Kidney (tissue), 22 donors: ENCODE data around the gene DRICH1. TPM values are rescaled to one million over a fixed set of nuclear protein-coding genes. Genes with fewer than 3 reads are reported as not detected.

Experiments
- DNase-seq, 5 donors: peaks; one replicate each; pipeline ENCODE4 v3.0.0-alpha.2; 2013 to 2020
- FAIRE-seq: peaks from 2 replicates; lab custom pipeline; 2012; peaks lifted over from hg19 to GRCh38; lab: Jason Lieb, UNC
- H3K27ac ChIP-seq, 2 donors: one replicate each; pipeline ENCODE4 v1.7.0; 2013; ENCODE audit warnings: low read depth in 2 of 2, low read length in 2 of 2, inconsistent platforms in 1 of 2
- H3K27me3 ChIP-seq: one replicate; pipeline ENCODE4 v1.7.1; 2013; ENCODE audit warnings: low read length, inconsistent platforms; ENCODE audit not compliant: control insufficient read depth, insufficient read depth
- H3K36me3 ChIP-seq, 3 donors: one replicate each; pipeline versions ENCODE4 v1.7.0 to v1.7.1; 2013; ENCODE audit warnings: low read length in 3 of 3, control low read depth in 1 of 3, inconsistent platforms in 1 of 3; ENCODE audit not compliant: insufficient read depth in 3 of 3, control insufficient read depth in 2 of 3
- H3K4me1 ChIP-seq, 3 donors: one replicate each; pipeline versions ENCODE4 v1.7.0 to v1.7.1; 2013; ENCODE audit warnings: low read length in 3 of 3, inconsistent platforms in 1 of 3, low read depth in 1 of 3; ENCODE audit not compliant: control insufficient read depth in 2 of 3, insufficient read depth in 2 of 3
- H3K4me3 ChIP-seq, 3 donors: one replicate each; pipeline versions ENCODE4 v1.7.0 to v1.8.1; 2013; ENCODE audit warnings: low read length in 3 of 3, control low read depth in 1 of 3, inconsistent platforms in 1 of 3
- H3K9ac ChIP-seq, 3 donors: one replicate each; pipeline versions ENCODE4 v1.7.0 to v1.7.1; 2013; ENCODE audit warnings: low read length in 3 of 3, control low read depth in 1 of 3, inconsistent platforms in 1 of 3
- H3K9me3 ChIP-seq, 3 donors: one replicate each; pipeline versions ENCODE4 v1.7.0 to v1.7.1; 2013; ENCODE audit warnings: low read length in 3 of 3, control low read depth in 1 of 3, inconsistent platforms in 1 of 3; ENCODE audit not compliant: control insufficient read depth in 2 of 3, insufficient read depth in 1 of 3
- CTCF ChIP-seq: IDR thresholded peaks from 3 replicates; pipeline ENCODE4 v1.5.1; 2012; ENCODE audit warnings: mild to moderate bottlenecking, moderate library complexity, borderline replicate concordance; ENCODE audit not compliant: insufficient read depth; ENCODE audit errors: extremely low read depth
- intact Hi-C: fragments of 100-400 bp; cut with DNase I; formaldehyde crosslinking; loops from one replicate; pipeline ENCODE4 v1.11.1; 2022
- long read RNA-seq, 10 donors: library from polyadenylated mRNA in 1 of 10; unstranded in 1 of 10; transcript quantifications; one replicate each; pipeline ENCODE4 v2.0.0 and lab custom pipeline, GENCODE V29; 2021 to 2026
- polyA plus RNA-seq: library from polyadenylated mRNA; stranded (reverse); fragments of 350-450 nt; fragmentation: Illumina TruSeq; extraction: RNeasy Lipid Tissue Mini Kit (QIAGEN cat#74804); gene quantifications from one replicate; pipeline ENCODE4 v1.2.3, GENCODE V29; 2014; ENCODE audit warnings: low read depth, low replicate concordance; ENCODE audit not compliant: insufficient read depth
- total RNA-seq: library from RNA; stranded (reverse); fragmentation: NEBNext Ultra II Directional; extraction: Animal tissue kit (Norgen Biotek cat#: 25700); gene quantifications from one replicate; pipeline ENCODE4 v1.2.1, GENCODE V29; 2021
- donor health status: control.
- donor health status: control.
- donor health status: control.
- donor health status: control.
- donor health status: control.
- donor health status: DM: yes; HTN: yes; CAD: no.
- donor health status: Normal renal cell carcinoma (clear cell type).

DRICH1 gene
- total RNA-seq (1.1 TPM), polyA plus RNA-seq (1.3 TPM)
- long read RNA-seq, donor 1 = 0 reads
- long read RNA-seq, donor 2 = 0 reads
- long read RNA-seq, donor 3 = 0 reads
- long read RNA-seq, donor 4 = 0 reads
- long read RNA-seq, donor 5 = 0 reads
- long read RNA-seq, donor 6 = 0 reads
- long read RNA-seq, donor 7 = 0 reads
- long read RNA-seq, donor 8 = 0 reads
- long read RNA-seq, donor 9 = 0 reads
- long read RNA-seq, donor 10 = 0 reads

GRCh38 chr22:23632178-23632577 lies at the start of gene DRICH1:
DRICH1 (minus strand) TSS chr22:23632321; CDS start chr22:23632023, 298 bp downstream.
- Histone ChIP-seq H3K27ac (no peak within 1 kb of the TSS), H3K36me3 (peaks cover 0 to 6% (median 0%) of the 10 kb centered on the region in 3 donors), H3K9me3 (no peaks in the 10 kb centered on the region), H3K4me1 (no peaks in the 10 kb centered on the region), H3K27me3 (no peaks in the 10 kb centered on the region), H3K9ac (no peak within 1 kb of the TSS), H3K4me3 (no peak within 1 kb of the TSS)
- TF ChIP-seq CTCF = no peak
- FAIRE-seq = no peak
- no peak for DNase-seq
- intact Hi-C loops = no loop called here

GRCh38 chr22:23681026-23681809 lies 49.1 kb upstream of the DRICH1 start:
- Histone ChIP-seq H3K9me3 (no peaks in the 10 kb centered on the region), H3K9ac (no peak overlapping the region), H3K36me3 (peaks cover 0 to 26% (median 7%) of the 10 kb centered on the region in 3 donors), H3K27me3 (no peaks in the 10 kb centered on the region), H3K27ac (no peak overlapping the region), H3K4me3 (no peak overlapping the region), H3K4me1 (peaks cover 0 to 9% (median 3%) of the 10 kb centered on the region in 3 donors)
- FAIRE-seq (no peak), DNase-seq (no peak)
- no peak for TF ChIP-seq CTCF
- intact Hi-C loops = no loop called here

GRCh38 chr22:23678133-23678532 lies 46.0 kb upstream of the DRICH1 start:
- peaks cover 0 to 22% (median 3%) of the 10 kb centered on the region in 3 donors for H3K36me3 ChIP-seq
- no peak for FAIRE-seq
- intact Hi-C loops = no loop called here
- no peak for TF ChIP-seq CTCF
- H3K9ac ChIP-seq = no peak overlapping the region
- DNase-seq = no peak
- no peaks in the 10 kb centered on the region for H3K27me3 ChIP-seq
- H3K4me1 ChIP-seq = peaks cover 0 to 15% (median 8%) of the 10 kb centered on the region in 3 donors
- H3K4me3 ChIP-seq = no peak overlapping the region
- H3K9me3 ChIP-seq = no peaks in the 10 kb centered on the region
- no peak overlapping the region for H3K27ac ChIP-seq
